IPS-20b (cell line): ENCODE data around the gene MED8.
"Not testable (repeated sequence)": the region's sequence is repeated elsewhere in the genome, so short reads cannot be mapped to it uniquely, and the experiment has no call there.

Experiments
- H3K27ac ChIP-seq: one replicate; pipeline ENCODE4 v1.5.1; 2013; ENCODE audit warnings: low read length
- H3K27me3 ChIP-seq: 2 replicates; pipeline ENCODE4 v1.6.1; 2013; ENCODE audit warnings: mild to moderate bottlenecking, low read length, inconsistent platforms; ENCODE audit not compliant: insufficient read depth
- H3K36me3 ChIP-seq: 2 replicates; pipeline ENCODE4 v1.6.1; 2013; ENCODE audit warnings: low read depth, mild to moderate bottlenecking, inconsistent platforms, low read length, moderate library complexity; ENCODE audit not compliant: insufficient read depth
- H3K4me1 ChIP-seq: 2 replicates; pipeline ENCODE4 v1.6.1; 2013; ENCODE audit warnings: mild to moderate bottlenecking, control low read depth, inconsistent platforms, low read length, moderate library complexity; ENCODE audit not compliant: insufficient read depth
- H3K4me3 ChIP-seq: 2 replicates; pipeline ENCODE4 v1.5.1; 2013; ENCODE audit warnings: mild to moderate bottlenecking, low read length, inconsistent platforms
- H3K9ac ChIP-seq: 2 replicates; pipeline ENCODE4 v1.6.1; 2013; ENCODE audit warnings: low read depth, mild to moderate bottlenecking, inconsistent platforms, low read length, moderate library complexity
- H3K9me3 ChIP-seq: 2 replicates; pipeline ENCODE4 v1.6.1; 2013; ENCODE audit warnings: mild to moderate bottlenecking, low read depth, low read length, inconsistent platforms; ENCODE audit not compliant: insufficient read depth

The MED8 gene

DNA sequence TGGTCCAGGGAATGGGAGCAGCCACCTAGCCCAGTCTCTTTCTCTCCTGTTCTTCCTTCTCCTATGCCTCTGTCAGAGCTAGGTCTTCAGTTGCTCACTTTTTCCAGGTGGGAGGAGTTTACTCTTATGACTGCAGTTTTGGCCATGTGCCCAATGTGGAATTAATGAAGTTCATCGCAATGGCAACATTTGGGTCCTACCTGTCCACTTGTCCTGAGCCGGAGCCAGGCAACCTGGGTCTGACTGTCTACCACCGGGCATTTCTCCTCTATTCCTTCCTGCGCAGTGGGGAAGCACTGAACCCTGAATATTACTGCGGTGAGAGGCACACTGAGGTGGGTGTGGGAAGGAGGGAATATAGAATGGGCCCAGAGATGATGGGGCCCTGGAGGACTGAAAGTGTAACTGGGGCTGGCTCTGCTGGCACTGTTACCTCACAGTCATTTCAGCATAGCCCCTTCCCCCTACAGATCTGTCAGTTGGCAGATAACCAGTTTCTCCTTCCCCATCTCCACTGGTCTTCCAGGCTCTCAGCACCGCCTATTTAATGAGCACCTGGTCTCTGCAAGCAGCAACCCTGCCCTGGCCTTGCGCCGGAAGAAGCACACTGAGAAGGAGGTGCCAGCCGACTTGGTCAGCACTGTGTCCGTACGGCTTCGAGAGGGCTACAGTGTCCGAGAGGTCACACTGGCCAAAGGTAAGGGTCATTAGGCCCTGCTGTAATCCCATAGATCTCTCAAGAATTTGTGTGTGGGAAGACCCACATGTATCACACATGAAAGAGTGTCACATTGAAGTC is 30.2 kb upstream of the MED8 start:
- Histone ChIP-seq H3K9me3 (no peaks in the 10 kb centered on the region), H3K4me3 (no peak overlapping the region), H3K4me1 (peaks cover 3% of the 10 kb centered on the region), H3K27me3 (no peaks in the 10 kb centered on the region), H3K9ac (no peak overlapping the region), H3K27ac (no peak overlapping the region), H3K36me3 (peaks cover 68% of the 10 kb centered on the region)

DNA sequence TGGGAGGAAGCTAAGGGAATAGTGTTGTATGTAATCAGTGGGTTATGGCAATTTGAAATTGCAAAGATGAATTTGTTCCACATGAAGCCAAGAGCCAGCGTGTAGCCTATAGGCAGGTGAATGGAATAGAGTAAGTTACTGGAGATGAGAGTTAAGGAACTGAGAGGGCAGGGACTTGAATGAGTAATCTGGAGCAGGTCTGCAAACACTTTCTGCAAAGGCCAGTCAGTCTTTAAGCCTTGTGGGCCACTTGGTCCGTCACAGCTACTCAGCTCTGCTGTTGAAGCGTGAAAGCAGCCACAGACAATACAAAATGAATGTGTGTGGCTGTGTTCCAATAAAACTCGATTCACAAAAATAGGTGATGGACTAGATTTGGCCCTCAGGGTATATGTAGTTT is 29.3 kb upstream of the MED8 start:
- peaks cover 62% of the 10 kb centered on the region for H3K36me3 ChIP-seq
- H3K27ac ChIP-seq, result no peak overlapping the region

DNA sequence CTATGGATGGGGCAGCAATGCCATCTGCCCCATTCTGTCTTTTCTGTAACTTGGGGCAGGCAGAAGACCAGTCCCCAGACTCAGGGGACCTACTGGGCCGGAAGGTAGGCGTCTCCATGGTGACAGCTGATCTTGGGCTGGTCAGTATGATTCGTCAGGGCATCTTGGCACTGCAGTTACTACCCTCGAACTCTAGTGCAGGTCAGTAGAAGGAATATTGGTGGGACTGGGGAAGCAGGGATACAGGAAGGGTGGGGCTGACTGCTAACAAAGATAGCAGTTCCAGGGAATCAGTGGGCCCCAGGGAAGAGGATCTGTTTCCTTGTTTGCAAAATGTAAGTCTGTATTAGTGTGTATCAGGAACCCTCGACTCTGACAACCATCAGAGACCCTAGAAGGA is 26.3 kb upstream of the MED8 start:
- no peaks in the 10 kb centered on the region; the same call in 1 of the 2 replicates for H3K4me1 ChIP-seq

More for the DNA sequence above, 29.3 kb upstream of the MED8 start:
- Histone ChIP-seq H3K27me3 (no peaks in the 10 kb centered on the region), H3K4me1 (peaks cover 3% of the 10 kb centered on the region), H3K9me3 (no peaks in the 10 kb centered on the region), H3K9ac (no peak overlapping the region), H3K4me3 (no peak overlapping the region)

DNA sequence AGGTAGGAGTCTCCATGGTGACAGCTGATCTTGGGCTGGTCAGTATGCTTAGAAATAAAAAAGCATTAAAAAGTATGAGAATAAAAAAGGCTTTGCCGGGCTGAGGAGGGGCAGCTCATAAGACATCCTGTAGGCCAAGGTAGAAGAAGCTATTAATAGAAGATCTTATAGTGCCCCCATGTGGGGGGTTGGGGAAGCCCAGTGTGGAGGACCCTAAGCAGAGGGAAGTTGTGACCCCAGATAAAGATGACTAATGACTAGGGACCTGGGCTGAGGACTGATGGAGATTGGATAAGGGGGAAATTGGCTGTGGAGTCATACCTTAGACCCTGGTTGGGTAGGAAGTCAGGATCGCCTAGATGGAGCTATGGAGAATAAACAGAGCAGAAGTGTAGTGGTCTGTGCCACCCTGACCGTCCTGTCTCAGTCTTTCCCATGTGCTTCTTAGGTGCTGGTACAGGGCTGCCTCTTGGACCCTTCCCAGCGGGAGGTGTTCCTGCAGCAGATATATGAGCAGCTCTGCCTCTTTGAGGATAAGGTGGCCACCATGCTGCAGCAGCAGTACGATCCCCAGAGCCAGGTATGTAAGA is 25.1 kb upstream of the MED8 start:
- H3K4me3 ChIP-seq, result no peak overlapping the region
- no peak overlapping the region for H3K9ac ChIP-seq
- no peaks in the 10 kb centered on the region; the same call in 1 of the 2 replicates for H3K4me1 ChIP-seq
- H3K9me3 ChIP-seq, result no peaks in the 10 kb centered on the region
- peaks cover 34% of the 10 kb centered on the region; the same call in 1 of the 2 replicates for H3K36me3 ChIP-seq
- H3K27ac ChIP-seq, result no peak overlapping the region
- no peaks in the 10 kb centered on the region for H3K27me3 ChIP-seq

More for the DNA sequence above, 26.3 kb upstream of the MED8 start:
- no peak overlapping the region for H3K4me3 ChIP-seq
- no peaks in the 10 kb centered on the region for H3K27me3 ChIP-seq
- H3K36me3 ChIP-seq, result peaks cover 46% of the 10 kb centered on the region
- no peaks in the 10 kb centered on the region for H3K9me3 ChIP-seq
- no peak overlapping the region for H3K9ac ChIP-seq
- no peak overlapping the region for H3K27ac ChIP-seq

DNA sequence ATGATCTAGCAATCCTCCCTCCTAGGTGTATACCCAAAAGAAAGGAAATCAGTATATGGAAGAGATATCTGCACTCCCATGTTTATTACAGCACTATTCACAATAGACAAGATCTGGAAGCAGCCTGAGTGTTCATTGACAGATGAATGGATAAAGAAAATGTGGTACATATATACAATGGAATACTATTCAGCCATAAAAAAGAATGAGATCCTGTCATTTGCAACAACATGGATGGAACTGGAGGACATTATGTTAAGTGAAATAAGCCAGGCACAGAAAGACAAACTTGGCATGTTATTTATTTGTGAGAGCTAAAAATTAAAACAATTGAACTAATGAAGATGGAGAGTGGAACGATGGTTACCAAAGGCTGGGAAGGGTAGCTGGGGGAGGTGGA is 23.8 kb upstream of the MED8 start:
- H3K27ac ChIP-seq, H3K4me3 ChIP-seq, H3K9me3 ChIP-seq, H3K4me1 ChIP-seq, H3K9ac ChIP-seq, H3K27me3 ChIP-seq: not testable (repeated sequence)
- peaks cover 25% of the 10 kb centered on the region; the same call in 1 of the 2 replicates for H3K36me3 ChIP-seq

DNA sequence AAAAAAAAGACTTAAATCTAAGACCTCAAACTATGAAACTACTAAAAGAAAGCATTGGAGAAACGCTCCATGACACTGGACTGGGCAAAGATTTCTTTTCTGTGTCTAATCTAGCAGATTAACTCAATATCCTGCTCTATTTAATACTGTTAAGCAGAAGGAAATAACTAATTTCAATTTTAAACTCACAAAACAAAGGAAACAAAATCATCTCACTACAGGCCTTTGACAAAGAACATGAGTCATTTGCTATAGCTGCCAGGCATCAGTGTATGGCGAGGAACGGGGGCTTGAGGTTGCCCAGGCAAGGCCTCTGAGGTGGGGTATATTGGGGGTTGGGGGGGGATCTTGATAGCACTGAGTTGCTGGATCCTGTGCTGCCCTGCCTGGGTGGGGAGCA is 21.0 kb upstream of the MED8 start:
- Histone ChIP-seq H3K27ac (no peak overlapping the region), H3K27me3 (no peaks in the 10 kb centered on the region), H3K9ac (no peak overlapping the region), H3K36me3 (peaks cover 18% of the 10 kb centered on the region; the same call in 1 of the 2 replicates), H3K9me3 (no peaks in the 10 kb centered on the region), H3K4me3 (no peak overlapping the region), H3K4me1 (no peaks in the 10 kb centered on the region)

DNA sequence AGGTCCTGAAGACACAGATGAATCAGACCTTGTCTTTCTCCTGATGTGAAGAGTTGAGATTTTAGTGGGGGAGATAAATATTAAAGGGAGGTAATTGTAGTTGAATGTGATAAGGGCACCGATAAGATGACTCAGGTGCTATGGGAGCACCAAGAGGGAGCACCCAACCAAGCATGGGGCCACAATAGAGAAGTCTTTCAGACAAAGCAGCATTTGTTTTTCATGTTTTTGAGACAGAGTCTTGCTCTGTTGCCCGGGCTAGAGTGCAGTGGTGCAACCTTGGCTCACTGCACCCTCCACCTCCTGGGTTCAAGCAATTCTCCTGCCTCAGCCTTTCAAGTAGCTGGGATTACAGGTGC is 16.3 kb upstream of the MED8 start:
- Histone ChIP-seq H3K36me3 (peaks cover 25% of the 10 kb centered on the region), H3K4me3 (no peak overlapping the region), H3K9ac (no peak overlapping the region), H3K27ac (no peak overlapping the region), H3K9me3 (no peaks in the 10 kb centered on the region), H3K4me1 (no peaks in the 10 kb centered on the region), H3K27me3 (no peaks in the 10 kb centered on the region)

DNA sequence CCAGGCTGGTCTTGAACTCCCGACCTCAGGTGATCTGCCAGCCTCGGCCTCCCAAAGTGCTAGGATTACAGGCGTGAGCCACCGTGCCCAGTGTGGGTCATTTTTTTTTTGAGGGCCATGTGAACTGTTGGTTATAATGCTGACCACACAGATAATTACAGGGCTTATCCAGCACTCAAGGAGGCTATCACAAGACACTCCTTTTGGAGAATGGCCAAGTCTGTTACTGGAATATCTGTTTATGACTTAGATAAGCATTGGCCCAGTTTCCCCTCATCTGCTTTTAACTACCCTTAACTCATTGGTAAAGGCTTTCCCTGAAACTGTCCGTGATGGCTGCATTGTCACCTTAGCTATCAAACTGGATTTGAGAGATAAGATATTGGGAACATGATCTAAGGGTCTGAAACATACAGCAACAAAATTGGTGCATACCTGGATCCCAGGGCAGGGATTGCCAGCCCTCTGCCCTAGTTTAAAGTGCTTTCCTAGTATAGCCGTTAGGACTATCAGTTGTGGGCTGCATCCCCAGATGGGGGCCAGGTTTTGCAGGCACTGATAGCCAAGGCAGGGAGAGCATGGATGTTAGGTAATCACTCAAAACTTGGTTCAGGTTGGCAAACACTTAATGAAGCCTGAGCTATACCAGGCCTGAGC is 15.7 kb upstream of the MED8 start:
- H3K27ac ChIP-seq, result no peak overlapping the region
- no peak overlapping the region for H3K4me3 ChIP-seq
- H3K9ac ChIP-seq, result no peak overlapping the region
- H3K4me1 ChIP-seq, result no peaks in the 10 kb centered on the region
- H3K36me3 ChIP-seq, result peaks cover 25% of the 10 kb centered on the region
- H3K27me3 ChIP-seq, result no peaks in the 10 kb centered on the region
- no peaks in the 10 kb centered on the region for H3K9me3 ChIP-seq

DNA sequence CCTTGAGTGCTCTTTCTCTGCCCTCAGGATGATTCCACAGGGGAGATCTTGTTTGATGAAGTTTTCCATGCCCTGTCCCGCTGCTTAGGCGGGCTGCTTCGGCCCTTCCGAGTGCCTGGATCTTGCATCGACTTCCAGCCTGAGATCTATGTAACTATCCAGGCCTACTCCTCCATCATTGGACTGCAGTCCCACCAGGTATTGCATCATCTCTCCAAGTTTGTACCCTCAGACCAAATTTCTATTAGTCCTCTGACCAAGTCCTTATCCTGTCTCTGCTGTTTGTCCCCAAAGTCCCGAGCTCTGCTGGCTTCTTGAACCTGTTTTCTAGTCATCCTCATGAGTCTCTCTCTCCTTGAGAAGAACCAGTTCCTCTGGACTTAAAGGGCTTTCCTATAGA is 14.8 kb upstream of the MED8 start:
- no peaks in the 10 kb centered on the region for H3K9me3 ChIP-seq
- no peak overlapping the region for H3K27ac ChIP-seq
- H3K27me3 ChIP-seq, result no peaks in the 10 kb centered on the region
- peaks cover 25% of the 10 kb centered on the region for H3K36me3 ChIP-seq
- H3K9ac ChIP-seq, result no peak overlapping the region
- no peak overlapping the region for H3K4me3 ChIP-seq
- no peaks in the 10 kb centered on the region for H3K4me1 ChIP-seq

DNA sequence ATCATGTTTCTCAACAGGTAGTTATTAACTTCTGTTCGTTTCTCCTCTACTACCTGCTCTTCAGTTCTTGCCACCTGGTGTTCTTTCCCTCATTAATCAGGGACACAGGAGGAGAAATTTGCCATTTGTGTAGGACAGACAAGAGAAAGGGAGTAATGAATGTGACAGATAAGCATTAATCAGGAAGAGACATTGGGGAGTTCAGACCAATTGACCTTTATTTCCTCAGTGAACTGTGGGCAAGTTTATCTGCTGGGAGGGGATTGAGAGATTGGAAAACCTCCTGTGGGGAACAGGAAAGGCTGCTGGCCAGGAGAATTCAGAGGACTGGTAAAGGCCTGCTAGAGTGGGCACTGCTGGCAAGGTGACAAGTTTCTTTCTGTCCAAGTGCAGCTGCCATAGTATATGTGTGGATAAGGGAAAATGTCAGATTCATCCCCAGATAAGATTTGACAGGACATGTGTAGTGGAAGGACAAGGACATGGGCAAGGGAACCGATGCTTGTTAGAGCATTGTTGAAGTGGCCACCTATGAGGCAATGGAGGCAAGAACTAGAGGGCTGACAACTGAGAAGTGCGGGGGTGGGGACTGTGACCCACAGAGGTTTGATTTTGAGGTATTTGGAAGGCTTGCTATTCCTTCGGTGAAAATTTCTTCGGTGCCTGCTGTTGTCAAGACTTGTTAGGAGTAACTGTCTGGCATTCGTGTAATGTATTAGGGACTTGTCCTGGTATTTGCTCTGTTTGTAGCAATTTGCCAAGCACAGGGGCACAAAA is 12.7 kb upstream of the MED8 start:
- no peak overlapping the region for H3K9ac ChIP-seq
- H3K4me1 ChIP-seq, result no peaks in the 10 kb centered on the region
- no peaks in the 10 kb centered on the region for H3K27me3 ChIP-seq
- peaks cover 18% of the 10 kb centered on the region for H3K36me3 ChIP-seq
- H3K9me3 ChIP-seq, result no peaks in the 10 kb centered on the region
- no peak overlapping the region for H3K4me3 ChIP-seq
- H3K27ac ChIP-seq, result no peak overlapping the region

DNA sequence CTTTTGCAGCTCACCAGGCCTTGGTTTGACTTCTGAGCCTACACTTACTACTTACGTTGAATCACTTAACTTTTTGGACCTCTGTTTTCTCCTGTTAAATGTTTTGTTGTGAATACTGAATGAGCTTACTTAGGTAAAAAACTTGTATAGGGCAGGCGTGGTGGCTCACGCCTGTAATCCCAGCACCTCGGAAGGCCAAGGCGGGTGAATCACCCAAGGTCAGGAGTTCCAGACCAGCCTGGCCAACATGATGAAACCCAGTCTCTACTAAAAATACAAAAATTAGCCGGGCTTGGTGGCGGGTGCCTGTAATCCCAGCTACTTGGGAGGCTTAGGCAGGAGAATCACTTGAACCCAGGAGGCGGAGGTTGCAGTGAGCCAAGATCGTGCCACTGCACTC is 10.8 kb upstream of the MED8 start:
- not testable (repeated sequence) for H3K4me3 ChIP-seq, H3K9ac ChIP-seq, H3K9me3 ChIP-seq, H3K27me3 ChIP-seq, H3K4me1 ChIP-seq, H3K27ac ChIP-seq, H3K36me3 ChIP-seq
